Uterus (tissue), 2 donors: ENCODE results near the gene LRRC3B.

Experiments
- POLR2A ChIP-seq, 2 donors: fragments of 450-650 bp; IDR thresholded peaks; one replicate each; pipeline ENCODE4 v1.6.1; 2016; ENCODE audit warnings: antibody characterized with exemption in 2 of 2, mild to moderate bottlenecking in 1 of 2, moderate library complexity in 1 of 2
- TF ChIP-seq, protein P1 (sequence below), 4 experiments: fragments of 200-600 bp in 2 of 4; fragments of 450-650 bp in 2 of 4; sonication (generic) in 2 of 4; IDR thresholded peaks; one replicate each; pipeline ENCODE4 v1.5.1; 2016 to 2019; ENCODE audit warnings: antibody characterized with exemption in 4 of 4, mild to moderate bottlenecking in 2 of 4, moderate library complexity in 1 of 4

DNA sequence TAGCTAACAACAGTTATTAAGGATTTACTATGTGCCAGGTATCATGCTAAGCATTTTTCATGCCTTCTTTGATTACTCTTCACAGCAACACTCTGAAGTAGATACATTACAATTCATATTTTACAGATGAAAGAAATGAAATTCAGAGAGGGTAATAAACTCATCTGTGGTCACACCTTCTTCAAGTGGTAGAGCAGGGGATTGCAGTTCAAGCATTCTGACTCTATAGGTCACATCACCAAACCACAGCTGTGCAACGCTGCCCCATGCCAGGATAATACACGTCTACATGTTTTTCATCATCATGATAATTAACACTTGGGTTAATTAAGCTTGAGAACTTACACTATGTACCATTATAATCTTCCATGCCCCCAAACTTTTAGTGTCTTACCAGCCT is 98.5 kb downstream of the LRRC3B start:
- TF ChIP-seq, protein P1, sequence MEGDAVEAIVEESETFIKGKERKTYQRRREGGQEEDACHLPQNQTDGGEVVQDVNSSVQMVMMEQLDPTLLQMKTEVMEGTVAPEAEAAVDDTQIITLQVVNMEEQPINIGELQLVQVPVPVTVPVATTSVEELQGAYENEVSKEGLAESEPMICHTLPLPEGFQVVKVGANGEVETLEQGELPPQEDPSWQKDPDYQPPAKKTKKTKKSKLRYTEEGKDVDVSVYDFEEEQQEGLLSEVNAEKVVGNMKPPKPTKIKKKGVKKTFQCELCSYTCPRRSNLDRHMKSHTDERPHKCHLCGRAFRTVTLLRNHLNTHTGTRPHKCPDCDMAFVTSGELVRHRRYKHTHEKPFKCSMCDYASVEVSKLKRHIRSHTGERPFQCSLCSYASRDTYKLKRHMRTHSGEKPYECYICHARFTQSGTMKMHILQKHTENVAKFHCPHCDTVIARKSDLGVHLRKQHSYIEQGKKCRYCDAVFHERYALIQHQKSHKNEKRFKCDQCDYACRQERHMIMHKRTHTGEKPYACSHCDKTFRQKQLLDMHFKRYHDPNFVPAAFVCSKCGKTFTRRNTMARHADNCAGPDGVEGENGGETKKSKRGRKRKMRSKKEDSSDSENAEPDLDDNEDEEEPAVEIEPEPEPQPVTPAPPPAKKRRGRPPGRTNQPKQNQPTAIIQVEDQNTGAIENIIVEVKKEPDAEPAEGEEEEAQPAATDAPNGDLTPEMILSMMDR (IDR thresholded peaks at IDR 0.05), result no peak
- no peak for TF ChIP-seq POLR2A (IDR thresholded peaks at IDR 0.05)
